HG03064 (cell line): ENCODE data around the gene ARHGAP6.
"Not testable (repeated sequence)": the region's sequence is repeated elsewhere in the genome, so short reads cannot be mapped to it uniquely, and the experiment has no call there.

Experiments used
- ATAC-seq: cut with Tn5 transposase; IDR thresholded peaks from one replicate; pipeline ENCODE4 v1.9.1; 2021; ENCODE audit warnings: low read depth; ENCODE audit not compliant: unreplicated experiment

The ARHGAP6 gene

DNA sequence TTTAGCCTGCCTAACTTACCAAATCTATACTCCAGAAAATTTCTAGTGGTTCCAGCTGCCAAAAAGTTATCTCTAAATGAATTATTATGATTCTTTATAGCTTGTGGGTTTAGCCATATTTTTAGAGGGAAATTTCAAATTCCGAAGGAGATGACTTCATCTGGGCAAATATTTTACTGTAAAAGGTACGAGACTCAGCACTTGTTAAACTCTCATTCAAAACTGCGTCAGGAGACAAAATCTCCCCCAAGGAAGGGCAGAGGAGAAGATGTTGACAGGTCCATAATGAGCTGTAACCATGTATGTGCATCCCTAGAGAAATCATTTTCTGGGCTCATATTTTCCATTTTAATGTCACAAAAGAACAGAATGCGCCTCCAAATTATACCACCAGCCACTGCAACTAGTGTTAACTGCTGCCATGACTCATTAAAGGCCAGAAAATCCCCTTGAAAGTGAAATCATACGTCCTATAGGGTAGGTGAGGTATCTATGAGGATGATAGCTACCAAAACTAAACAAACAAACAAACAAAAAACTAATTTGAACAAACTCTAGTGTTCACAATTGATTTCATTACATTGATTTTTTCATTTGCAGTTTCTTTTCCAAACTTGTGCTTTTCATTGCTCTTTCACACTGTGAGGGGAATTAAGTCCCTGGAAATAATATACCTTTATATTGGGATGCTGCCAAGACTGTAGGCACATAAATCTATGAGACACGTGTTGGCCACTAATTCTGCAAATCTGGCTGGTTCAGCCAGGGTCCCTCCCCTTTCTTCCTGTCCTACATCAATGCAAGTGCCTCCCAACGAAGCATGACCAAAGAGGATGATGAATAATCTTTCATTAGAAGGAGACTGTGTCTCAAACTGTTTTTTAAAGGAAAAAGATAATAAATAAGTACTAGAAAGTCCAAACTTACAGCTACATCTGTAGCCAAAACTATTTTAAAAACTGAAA is 85.8 kb downstream of the ARHGAP6 start:
- ATAC-seq: no peak

DNA sequence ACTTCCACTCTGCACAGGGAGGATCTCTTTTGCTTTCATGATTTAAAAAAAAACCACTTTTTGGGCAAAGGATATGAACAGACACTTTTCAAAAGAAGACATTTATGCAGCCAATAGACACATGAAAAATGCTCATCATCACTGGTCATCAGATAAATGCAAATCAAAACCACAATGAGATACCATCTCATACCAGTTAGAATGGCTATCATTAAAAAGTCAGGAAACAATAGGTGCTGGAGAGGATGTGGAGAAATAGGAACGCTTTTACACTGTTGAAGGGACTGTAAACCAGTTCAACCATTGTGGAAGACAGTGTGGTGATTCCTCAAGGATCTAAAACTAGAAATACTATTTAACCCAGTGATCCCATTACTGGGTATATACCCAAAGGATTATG is 87.4 kb downstream of the ARHGAP6 start:
- ATAC-seq: not testable (repeated sequence)

DNA sequence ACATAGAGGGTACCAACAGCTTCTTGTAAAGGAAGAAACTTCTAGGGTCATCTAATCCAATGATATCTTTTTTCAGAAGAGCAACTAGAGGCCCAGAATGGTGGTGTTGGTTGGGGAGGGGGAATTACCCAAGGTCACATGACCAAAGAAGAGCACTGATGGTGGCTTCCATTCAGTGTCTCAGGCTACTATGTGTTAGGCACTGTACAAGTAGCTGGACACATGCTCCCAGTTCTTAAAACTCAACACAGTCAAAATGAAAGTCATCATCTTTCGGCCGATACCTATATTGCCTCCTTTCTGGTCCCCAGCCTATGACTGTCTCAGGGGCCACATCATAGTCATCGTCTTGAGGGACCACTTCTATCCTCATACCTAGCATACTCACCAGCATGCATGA is 88.1 kb downstream of the ARHGAP6 start:
- no peak for ATAC-seq

DNA sequence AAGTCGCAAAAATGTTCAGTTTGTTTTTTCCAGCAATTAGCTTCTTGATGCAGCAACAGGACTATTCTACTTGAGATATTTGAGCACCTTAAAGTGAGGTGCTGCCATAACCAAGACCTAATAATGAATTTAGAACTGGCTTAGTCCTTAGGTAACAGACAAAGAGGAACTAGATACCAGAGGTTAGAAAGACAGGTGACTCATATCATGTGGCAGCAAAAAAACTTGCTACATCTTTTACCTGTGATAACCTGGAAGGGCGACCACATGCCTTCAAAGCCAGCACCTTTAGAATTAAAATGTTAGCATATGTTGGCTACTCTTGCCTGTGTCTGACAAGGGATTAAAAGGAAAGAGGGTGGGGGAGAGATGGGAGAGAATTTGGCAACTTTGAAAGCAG is 90.4 kb downstream of the ARHGAP6 start:
- ATAC-seq: no peak

DNA sequence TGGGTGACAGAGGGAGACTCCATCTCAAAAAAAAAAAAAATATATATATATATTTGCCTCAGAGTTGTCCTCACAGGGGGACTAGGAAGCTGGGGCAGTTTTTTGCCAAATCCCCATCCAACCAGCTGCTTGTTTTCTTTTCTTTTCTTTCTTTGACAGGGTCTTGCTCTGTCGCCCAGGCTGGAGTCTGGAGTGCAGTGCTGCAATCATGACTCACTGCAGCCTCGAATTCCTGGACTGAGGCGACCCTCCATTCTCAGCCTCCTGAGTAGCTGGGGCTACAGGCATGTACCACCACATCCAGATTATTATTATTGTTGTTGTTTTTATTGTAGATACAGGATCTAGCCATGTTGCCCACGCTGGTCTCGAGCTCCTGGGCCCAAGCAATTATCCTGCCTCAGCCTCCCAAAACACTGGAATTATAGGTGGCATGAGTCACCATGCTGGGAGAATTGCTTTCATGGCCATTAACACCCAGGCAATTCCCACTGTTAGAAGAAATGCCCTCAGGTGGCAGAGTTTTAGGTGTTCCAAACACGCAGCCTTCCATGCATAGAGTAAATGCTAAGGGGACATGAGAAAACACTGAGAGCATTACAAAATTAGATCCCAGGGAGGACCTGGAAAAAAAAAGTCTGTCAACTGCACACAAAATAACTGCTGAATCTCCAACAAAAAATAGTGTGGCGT is 98.0 kb downstream of the ARHGAP6 start:
- ATAC-seq: no peak

DNA sequence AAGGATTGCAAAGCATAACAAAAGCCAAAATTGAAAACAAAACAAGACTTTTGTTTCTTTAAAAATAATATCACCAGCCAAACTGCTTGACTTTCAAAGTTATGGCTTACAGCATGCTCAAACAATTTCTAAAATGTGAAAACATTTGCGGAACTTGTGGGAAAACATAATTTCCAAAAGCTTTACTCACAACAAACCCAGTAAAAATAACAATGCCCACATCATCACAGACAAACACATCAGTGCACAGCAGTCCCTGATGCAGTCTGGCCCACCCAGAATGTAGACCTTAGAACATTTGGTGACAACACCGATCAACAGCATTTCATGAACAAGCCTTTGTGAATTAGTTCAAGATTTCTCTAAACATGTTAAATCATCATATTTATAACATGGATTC is 98.9 kb downstream of the ARHGAP6 start:
- no peak for ATAC-seq

DNA sequence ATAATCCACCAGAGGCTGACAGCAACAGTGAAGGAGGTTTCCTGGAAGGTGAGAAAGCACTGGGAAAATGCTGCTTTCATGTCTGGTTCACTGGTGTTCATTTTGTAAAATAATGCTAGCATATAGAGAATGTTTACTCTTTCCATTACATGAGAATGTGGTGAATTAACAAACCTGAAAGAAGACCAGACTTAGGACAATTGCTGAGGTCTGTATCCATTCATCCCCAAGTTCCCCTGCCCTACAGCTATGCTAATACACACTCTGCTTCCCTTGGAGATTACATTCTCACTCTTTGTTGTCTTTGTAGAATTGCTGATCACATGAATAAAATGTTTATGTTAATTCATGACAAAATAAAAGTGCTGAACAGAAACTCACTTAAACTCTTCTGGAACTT is 99.5 kb downstream of the ARHGAP6 start:
- ATAC-seq: no peak

DNA sequence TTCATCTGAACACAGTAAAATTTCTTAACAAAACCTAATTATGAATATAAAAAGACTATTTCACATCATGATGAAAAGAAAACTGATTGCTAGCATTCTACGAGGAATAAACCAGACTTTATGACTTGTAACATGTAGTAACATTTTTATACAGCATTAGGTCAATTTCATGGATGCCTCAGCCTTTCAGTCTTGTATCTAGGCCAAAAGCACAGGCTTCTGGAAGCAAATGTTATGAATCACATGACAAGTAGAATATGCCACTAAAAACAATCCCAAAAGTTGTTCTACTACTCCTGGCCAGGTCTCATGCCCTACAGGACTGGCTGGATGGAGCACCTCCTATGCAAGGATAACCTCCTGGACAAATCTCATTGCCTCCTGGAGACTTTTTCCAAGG is 101.2 kb downstream of the ARHGAP6 start:
- ATAC-seq: no peak

DNA sequence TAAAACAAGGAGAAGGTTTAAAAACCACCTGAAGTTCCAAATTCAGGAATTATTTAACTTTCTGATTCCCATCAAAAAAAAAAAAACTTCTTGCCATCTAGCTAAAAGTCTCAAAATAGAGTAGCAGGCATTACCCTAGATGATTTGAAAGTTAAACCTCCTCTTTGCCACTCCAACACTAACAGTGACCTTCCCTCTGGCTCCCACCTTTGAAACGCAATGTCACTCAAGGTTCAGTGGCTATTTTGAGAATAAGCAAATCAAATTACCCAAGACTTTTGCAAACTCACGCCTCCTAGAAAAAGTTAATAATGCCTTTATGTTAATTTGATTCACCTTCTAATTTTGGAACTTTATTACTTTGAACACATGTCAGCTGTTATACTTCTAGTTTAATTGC is 103.2 kb downstream of the ARHGAP6 start:
- ATAC-seq: no peak

DNA sequence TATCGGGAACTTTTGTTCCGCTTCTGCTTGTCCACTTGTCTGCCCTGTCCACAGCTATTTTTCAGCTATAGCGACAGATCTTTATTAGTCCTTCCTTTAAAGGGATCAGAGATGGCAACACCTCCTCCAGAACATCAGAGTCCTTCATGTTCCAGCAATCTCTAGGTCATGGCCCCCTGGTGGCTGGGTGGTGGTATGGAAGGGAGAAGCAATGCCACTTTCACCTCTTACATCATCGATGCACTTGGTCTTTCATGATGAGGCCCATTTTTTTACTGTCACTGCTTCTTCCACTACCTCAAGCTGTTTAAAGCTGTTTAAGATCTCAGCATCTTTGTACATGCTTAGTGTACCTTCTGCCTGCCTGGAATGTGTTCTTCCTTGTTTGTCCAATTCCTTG is 106.7 kb downstream of the ARHGAP6 start:
- ATAC-seq: no peak

DNA sequence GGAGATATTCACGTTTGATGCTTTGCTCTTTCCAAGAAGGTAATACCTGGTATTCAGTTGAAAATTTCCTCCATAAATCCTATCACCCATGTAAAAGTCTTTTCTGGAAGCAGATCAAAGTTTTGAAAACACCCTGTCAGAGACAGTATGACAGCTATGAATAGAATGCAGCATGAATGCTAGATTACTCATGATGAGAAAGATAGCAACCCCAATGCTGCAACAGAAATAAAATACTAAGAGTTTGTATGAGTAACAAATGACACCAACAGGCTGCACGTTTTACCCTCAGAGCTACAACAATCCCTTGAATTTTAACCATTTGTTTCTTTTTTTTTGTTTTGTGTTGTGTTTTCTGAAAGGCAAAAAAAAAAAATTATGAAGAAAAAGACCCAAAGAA is 108.6 kb downstream of the ARHGAP6 start:
- no peak for ATAC-seq

DNA sequence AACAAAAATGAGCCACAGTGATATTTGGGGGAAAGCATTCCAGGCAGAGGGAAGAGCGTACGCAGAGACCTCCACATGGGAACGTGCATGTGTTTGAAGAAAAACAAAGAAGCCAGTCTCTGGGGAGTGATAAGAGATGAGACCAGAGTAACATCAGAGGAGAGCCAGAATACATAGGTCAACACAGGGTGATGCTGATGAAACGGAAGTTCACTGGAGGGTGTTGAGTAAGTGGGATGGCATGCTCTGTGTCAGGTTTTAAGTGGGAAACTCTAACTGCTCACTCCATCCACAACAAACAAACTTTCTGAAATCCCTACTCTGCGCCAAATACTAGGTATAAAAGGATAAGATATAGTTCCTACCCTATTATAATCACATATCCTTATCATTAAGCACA is 110.0 kb downstream of the ARHGAP6 start:
- no peak for ATAC-seq

DNA sequence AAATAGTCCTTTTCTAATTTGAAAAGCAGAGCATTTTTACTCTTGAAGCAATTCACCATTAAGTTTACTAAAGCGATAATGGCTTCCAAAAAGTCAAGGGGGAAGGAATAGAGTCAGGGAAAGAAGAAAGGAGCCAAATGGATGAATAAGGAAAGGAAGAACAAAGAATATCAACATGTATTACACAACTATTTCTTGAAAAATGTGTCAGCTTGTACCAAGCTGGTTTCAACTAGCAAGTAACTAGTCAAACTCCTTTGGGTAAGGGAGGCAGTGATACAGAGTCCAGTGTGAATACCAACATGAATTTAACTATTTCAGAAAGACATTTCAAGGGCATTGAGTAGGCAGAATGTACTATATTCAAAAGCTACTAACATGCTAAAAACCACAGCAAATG is 112.1 kb downstream of the ARHGAP6 start:
- no peak for ATAC-seq

DNA sequence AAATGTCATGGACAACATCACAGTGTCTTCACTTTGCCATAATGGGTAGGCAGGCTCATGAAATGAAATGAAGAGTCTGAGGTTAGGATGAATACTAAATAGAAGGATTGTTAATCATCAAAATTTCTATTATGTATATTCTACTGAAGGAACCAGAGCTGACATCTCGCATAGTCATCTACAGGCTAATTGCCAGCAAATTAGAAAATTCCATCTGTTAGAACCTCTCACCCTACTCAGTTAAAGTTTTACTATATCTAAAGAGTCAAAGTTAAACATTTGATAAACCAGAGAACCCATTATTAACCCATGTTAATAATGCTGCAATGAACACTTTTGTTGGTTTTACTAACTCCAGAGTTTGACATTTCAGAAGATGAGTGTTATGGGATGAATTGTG is 114.6 kb downstream of the ARHGAP6 start:
- no peak for ATAC-seq

DNA sequence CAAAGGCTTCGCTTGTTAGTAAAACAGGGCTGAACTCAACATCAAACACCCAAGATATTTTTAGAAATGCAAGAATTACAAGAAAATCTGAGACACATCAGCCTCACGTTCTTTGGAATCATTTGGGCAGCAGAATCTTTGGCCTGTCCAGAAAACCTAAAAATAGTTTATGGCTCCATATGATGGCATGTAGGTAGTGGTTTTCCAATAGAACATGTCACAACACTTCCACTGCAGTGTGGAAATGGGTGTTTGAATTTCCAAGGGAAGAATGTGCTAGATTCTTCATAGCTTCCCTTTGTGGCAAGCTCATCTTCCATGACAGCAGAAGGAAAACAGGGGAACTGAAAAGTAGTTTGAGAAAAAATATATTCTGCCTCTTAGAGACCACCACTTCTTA is 118.8 kb downstream of the ARHGAP6 start:
- ATAC-seq: no peak

DNA sequence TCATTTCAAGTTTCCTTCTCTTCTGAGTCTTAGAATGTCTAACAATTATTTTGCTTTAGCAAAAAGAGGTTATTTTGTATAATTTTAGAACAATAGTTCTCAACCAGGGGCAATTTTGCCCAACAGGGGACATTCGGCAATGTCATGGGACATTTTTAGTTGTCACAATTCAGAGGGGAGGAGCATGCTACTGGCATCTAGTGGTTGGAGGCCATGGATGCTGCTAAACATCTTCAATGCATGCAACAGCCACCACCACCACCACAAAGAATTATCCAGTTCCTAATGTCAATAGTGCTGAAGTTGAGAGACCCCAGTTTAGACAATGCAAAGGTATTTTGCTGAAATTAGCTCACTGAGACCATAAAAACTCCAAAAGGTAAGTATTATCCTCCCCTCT is 122.5 kb downstream of the ARHGAP6 start:
- no peak for ATAC-seq

DNA sequence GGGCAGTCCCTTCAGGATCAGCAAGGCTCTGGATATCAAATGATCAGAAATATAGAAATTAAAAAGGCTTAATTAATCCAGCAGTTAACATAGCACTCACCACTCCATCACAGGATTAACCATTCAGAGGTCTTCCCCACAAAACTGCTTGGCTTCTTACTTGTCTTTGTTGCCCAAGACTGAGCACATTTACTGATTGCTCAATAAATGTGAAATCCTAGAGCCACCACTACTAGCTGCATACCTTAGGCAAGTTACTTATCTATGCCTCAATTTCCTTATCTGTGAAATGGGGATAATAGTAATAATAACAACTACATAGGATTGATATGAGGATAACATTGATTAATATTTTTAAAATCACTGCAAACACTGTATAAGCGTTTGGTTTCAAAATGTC is 124.2 kb downstream of the ARHGAP6 start:
- no peak for ATAC-seq

DNA sequence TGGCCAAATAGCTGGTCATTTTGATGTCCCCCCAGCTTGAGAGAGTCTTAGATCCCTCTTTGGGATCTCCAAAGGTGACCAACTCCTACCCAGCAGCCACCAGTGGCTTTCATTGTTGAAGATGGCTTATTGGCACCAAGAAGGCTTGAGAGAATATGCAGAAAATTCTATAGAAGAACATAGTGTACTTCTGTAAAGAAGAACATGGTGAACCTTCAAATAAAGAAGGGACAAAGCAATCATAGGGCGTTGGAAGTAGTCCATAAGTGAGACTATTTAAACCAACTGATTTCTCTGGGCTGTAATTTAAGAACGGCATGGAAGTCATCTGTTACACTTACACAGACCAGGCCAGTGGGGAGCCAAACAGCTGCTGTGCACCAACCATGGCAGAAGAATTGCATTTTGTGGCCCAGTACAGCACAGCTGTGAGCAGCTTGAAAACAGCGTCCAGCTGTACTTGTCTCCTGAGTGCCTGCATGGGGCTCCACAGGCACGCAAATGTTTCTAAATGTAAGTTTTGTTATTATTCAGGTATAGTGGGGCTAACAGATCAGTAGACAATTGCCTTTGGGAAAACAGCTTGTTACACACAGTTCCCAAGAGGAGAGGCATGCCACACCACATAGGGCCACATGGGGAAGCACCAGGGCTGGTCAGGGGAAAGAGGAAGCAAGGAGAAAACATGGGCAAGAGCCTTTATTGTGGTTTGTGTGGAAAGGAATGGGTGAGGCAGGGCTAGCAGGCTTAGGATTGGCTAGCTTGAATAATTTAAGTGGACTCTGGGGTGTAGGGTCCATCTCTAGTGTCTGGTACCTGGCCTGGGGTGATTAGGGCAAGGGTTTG is 125.0 kb downstream of the ARHGAP6 start:
- peak; percentile 60 for ATAC-seq

DNA sequence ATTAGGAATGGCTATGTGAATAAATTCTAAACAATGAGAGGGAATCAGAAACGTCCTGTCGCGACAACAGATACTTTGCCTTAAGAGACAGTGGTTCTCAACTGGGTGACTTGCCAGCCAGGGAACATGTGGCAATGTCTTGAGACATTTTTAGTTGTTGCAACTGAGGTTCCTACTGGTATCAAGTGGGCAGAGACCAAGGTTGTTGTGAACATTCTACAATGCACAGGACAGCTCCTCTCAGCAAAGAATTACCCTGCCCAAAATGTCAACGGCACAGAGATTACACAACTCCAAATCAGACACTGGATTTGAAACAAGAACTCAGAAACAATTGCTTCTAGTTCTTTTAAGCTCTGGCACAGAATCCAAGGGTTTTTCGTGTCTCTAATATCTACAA is 128.6 kb downstream of the ARHGAP6 start:
- no peak for ATAC-seq

DNA sequence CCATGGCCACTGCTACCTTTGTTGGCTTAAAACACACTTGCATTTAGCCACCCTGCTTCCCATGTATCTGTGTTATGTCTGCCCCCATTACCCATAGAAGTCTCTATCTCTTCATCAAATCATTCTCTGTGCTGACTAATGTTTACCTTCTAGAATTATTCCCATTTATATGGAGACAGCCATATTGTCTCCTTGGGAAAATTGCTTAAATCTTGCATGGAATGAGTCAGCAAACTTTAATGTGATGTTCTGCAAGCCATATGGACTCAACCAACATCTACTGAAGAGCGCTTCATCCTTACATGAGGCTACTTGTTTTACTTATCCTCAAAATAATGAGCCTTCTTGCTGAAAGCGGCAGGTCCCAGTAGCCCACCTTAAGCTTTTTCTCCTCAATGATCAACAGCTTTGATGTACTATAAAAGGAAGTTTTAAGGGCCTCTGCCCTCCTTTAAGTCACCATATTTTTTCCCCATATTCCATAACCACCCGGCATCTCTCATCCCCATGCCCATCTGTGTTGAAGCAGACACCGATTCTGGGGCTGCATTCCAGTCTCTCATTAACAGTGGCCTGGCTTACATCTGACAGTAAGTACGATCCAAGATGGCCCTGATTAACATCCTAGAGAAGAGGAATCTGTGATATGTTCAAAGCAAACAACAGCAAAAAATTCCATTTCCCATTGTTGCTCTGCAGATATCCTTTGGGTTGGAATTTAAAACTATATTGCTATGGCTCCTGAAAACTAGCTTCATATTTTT is 130.4 kb downstream of the ARHGAP6 start:
- ATAC-seq: no peak
